Stimulated activated naive CD8-positive, alpha-beta T cell treated with anti-CD3 and anti-CD28 coated beads, Interleukin-15, Interleukin-2, amounts not matched to agents 100 U/mL and 50 U/mL, for 24 hours (primary cell): Measurements from ENCODE around the gene PTPRT.

Experiments used
- ATAC-seq: fragments of 150-1000 bp; cut with Tn5 transposase; one replicate; pipeline ENCODE4 v1.10.0; 2021
- DNase-seq: peaks from one replicate; pipeline ENCODE4 v3.0.0; 2021

Gene PTPRT

DNA sequence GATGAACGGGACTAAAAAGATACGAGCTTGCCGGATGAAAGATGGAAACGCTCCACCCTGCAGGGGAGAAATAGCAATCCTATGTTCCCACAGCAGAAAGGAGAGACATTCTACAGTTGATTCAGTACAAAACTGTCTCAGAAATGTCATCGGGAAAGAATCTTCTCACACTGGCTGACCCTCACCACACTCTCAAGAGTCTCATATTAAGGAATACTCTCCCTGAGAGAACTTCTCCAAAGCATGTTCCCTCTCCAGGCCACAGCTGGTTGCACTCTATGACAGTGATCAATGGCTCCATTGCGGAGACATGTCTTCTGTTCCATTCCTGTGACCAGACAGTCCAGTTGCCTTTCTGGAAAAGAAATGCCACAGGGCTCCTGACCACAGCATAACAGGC is 813.6 kb downstream of the PTPRT start:
- ATAC-seq (no peak), DNase-seq (no peak)

DNA sequence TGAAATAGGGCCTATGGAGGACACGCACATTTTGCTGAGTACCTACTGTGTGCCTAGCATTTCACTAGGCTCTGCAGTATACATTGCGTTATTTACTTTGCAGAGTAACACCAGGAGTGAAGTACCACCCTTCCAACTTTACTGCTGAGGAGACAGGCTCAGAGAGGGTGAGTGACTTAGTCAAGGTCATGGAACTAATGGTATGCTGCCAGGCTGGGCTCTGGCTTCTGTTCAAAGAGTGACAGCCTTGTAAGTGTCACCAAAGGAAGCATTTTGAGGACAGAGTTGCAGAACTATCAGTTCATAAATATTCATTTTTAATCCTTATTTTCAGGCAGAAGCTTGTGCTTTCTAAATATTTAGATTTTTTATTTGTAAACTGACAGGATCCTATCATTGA is 816.7 kb downstream of the PTPRT start:
- no peak for DNase-seq
- ATAC-seq: no peak

DNA sequence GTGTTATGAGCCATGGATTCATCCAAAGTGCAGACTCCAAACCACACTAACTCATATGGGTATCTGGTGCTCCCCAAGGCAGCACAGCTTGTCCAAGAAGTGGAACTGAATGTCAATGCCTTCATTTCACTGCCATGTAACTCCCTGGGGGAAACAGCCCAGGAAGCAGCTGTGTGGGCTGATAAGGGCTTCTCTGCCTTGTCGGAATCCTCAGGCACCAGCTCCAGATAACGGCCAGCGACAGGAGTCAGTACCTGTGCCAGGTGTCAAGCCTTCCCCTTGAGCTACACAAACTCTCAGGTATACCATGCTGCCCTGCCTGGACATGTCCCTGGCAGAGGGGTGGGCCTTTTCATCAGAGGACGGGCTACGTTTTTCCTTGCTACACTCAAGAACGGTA is 819.6 kb downstream of the PTPRT start:
- no peak for ATAC-seq

DNA sequence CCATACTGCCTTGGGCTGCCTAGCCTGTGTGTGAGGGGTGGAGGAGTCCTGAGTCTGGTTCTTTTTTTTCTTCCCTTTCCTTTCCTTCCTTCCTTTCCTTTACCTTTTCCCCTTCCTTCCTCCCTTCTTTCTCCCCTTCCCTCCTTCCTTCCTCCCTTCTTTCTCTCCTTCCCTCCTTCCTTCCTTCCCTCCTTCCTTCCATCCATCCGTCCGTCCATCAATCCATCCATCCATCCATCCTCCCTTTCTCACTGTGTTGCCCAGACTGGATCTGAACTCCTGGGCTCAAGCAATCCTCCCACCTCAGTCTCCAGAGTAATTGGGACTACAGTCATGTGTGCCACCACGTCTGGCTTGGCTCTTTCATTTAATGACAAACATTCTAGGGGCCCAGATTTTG is 820.8 kb downstream of the PTPRT start:
- no peak for DNase-seq
- ATAC-seq: no peak

More for the DNA sequence above, 819.6 kb downstream of the PTPRT start:
- DNase-seq: no peak

GRCh38 chr20:42366626-42367025 is 823.1 kb downstream of the PTPRT start:
- ATAC-seq (no peak), DNase-seq (no peak)

- ATAC-seq: no peak
- no peak for DNase-seq
Measured at GRCh38 chr20:42364446-42364845, 825.3 kb downstream of the PTPRT start.

DNA sequence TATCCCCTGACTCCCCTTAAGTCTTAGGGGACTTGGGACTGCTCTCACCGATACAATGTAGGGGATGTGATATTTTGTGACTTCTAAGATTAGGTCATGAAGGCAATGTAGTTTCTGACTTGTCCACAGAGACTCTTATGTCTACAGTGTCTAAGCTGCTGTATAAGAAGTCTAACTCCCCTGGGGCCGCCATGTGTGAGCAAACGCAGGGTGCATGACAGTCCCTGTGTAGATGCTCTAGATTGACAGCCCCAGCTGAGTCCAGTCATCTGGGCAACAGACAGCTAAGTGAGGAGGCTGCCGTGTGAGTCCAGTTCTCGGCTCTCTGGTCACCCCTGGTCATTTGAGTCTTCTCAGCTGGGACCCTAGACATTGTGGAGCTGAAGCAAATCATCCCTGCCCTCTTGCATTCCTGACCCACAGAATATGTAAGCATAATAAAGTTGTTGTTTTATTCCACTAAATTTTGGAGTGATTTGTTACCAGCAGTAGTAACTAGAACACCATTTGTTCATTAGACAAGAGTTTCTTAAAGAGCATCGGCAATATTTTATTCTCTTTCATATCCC is 828.2 kb downstream of the PTPRT start:
- no peak for ATAC-seq

GRCh38 chr20:42360621-42361020 is 829.1 kb downstream of the PTPRT start:
- ATAC-seq (no peak), DNase-seq (no peak)

More for the DNA sequence above, 828.2 kb downstream of the PTPRT start:
- DNase-seq: no peak

DNA sequence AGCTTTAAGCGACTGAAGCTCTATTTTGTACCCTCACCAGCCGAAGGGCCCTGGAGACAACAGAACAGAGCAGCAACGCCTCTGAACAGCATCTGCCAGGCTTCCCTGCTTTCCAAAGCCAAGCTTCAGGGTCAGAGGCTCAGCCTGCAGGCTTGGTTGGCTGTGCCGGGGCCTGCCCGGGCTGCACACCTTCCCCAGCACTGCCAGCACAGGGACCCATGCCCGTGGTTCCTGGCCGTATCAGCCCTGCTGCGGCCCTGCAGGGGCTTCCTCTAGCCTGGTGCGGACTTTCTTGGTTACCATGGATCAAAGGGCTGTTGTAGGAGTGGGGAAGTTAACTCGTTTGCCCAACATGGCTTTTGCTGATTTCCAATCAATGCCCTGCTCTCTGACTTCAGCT is 830.1 kb downstream of the PTPRT start:
- ATAC-seq (no peak), DNase-seq (no peak)

GRCh38 chr20:42352096-42352495 is 837.6 kb downstream of the PTPRT start:
- no peak for ATAC-seq
- no peak for DNase-seq

DNA sequence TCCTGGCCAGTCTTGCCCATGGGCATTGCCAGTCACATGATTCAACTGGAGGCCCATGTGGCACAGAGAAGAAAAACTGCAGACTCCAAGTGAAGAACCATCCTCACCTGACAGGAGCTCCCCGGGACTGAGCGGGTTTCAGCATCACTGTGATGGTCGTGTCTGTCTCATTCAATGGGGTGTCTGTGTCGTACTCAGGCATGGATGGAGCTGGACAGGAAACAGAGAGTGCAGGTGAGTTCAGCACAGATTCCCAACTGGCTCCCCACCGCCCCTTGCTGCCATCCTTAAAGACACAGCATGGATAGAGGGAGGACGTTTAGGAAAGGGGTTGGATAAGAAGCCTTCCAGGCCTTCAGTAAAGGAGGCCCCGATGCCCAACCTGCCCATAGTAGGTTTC is 839.2 kb downstream of the PTPRT start:
- DNase-seq: no peak
- no peak for ATAC-seq

- ATAC-seq: no peak
- DNase-seq: no peak
Measured at GRCh38 chr20:42346189-42347170, 843.2 kb downstream of the PTPRT start.

- no peak for DNase-seq
- ATAC-seq: no peak
Measured at GRCh38 chr20:42341654-42342053, 848.1 kb downstream of the PTPRT start.

- DNase-seq (no peak), ATAC-seq (no peak)
Measured at GRCh38 chr20:42340368-42340767, 849.3 kb downstream of the PTPRT start.

DNA sequence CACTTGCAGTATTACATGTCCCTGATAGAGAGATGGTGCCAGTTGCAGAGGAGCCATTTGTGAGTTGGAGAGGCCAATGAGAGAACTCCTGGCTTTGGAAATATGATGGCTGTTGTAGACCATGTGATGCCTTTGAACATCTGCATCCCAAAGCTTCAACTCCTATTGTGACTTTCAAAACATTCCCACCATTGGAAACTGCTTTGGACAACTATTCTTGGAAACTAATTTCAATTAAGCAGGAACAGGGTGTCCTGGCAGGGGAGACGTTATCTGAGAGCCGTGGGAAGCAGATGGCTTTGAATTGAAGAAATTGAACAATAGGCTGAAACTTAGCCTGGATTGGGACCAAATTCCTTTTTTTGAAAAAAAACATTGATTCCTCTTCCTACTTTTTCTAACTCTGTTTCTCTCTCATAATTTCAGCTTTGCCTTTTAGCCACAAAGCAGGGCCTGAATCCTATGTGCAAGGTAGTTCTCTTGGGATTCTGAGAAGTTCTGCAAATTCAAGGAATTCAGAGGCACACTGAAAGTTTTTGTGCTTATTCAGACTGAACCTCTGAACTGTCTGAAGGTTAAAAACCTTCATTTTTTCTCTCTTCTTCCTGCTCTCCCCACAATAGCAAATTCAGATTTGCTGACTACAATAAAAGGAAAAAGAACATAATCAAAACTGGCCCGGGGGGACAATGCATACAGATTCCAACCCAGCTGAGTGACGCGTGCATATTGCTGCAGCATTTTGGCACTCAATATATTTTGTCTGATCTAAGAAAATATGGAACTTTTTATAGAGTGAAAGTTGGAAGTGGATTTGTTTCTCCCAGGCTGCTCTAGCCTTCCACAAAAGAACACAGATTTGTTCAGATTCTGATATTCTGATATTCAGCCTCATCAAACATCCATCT is 851.2 kb downstream of the PTPRT start:
- ATAC-seq (no peak), DNase-seq (no peak)

- ATAC-seq (no peak), DNase-seq (no peak)
Measured at GRCh38 chr20:42336576-42336975, 853.1 kb downstream of the PTPRT start.

- DNase-seq (no peak), ATAC-seq (no peak)
Measured at GRCh38 chr20:42319252-42320013, 870.3 kb downstream of the PTPRT start.

DNA sequence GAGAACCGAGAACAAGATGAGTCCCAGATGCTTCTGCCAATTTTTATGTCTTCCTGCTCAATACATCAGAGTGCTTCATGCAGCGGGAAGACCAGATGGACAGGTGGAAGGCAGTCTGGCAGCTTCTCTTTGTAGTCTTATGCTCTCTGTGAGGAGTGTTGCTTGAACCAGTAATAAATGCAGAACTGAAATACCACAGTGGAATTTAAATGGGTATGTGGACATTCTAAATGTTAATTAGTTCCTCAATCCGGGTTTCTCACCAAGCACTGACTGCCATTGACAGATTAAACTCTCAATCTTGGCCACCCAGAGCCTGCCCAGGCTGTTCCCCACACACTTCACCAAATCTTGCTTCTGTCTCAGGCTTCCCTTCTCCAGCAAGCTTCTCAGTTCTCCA is 876.0 kb downstream of the PTPRT start:
- DNase-seq: no peak
- ATAC-seq: no peak

GRCh38 chr20:42309050-42309449 is 880.7 kb downstream of the PTPRT start:
- ATAC-seq: no peak
- DNase-seq: no peak

GRCh38 chr20:42308171-42308570 is 881.5 kb downstream of the PTPRT start:
- ATAC-seq: no peak
- DNase-seq: no peak

- ATAC-seq (no peak), DNase-seq (no peak)
Measured at GRCh38 chr20:42295592-42295991, 894.1 kb downstream of the PTPRT start.

GRCh38 chr20:42294976-42295375 is 894.7 kb downstream of the PTPRT start:
- DNase-seq: no peak

More at GRCh38 chr20:42294976-42295375, 894.7 kb downstream of the PTPRT start:
- ATAC-seq: no peak
